GM12801 (cell line): ENCODE results near the gene EFCAB11.
A peak's percentile ranks its signal among the peaks of the same experiment; 100 is the strongest.

Experiments
- CTCF ChIP-seq: IDR thresholded peaks from one replicate; pipeline ENCODE4 v1.5.1; 2011; ENCODE audit warnings: control low read depth; ENCODE audit not compliant: insufficient read length; ENCODE audit errors: extremely low read depth

Gene EFCAB11

DNA sequence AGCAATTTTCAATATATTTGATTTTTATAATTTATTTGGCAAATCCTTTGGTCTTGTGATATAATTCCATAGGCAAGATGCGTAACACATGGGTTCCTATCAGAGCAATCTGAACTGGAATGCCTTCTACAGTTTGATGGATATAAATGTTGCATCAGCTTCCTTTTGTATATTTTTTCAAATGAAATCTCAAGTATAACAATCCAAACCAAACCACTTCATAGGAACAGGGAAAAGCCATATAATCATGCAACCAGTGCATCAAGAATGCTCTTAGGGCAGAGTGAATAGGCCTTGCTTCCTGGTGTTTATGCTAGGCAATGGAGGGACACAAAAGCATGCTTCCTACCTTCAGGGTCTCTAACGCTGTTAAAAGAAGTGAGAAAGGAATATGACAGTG lies 34.5 kb downstream of the EFCAB11 start:
- TF ChIP-seq CTCF = no peak

GRCh38 chr14:89918721-89919120 lies 35.8 kb downstream of the EFCAB11 start:
- TF ChIP-seq CTCF = no peak

- TF ChIP-seq CTCF = peak; percentile 74
These were observed 39.2 kb downstream of the EFCAB11 start for GRCh38 chr14:89915114-89915878.

DNA sequence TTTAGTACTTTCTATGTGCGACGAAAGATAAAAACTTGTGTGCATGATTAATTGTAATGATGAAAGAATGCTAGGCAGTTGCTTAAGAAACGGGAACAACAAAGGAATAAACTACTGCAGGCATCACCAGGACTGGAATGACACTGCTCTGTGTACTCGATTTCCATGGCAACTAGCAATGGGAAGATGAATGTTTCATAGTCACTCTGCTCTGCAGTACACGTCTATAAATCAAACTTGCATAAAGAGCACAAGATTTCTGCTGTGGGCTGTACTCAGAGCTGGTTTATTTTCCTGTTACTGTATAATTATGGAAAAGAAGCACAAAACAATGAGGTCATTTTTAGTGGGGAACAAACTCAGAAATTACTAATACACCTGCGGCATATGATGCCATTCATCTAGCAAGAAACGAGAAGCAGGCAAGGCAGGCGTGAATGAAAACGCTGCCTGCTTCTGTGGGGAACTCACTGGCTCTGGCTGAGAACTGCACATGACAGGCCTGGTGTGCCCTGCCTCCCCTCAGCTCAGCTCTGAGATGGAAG lies 41.8 kb downstream of the EFCAB11 start:
- no peak for TF ChIP-seq CTCF

GRCh38 chr14:89912221-89912620 lies 42.3 kb downstream of the EFCAB11 start:
- no peak for TF ChIP-seq CTCF

DNA sequence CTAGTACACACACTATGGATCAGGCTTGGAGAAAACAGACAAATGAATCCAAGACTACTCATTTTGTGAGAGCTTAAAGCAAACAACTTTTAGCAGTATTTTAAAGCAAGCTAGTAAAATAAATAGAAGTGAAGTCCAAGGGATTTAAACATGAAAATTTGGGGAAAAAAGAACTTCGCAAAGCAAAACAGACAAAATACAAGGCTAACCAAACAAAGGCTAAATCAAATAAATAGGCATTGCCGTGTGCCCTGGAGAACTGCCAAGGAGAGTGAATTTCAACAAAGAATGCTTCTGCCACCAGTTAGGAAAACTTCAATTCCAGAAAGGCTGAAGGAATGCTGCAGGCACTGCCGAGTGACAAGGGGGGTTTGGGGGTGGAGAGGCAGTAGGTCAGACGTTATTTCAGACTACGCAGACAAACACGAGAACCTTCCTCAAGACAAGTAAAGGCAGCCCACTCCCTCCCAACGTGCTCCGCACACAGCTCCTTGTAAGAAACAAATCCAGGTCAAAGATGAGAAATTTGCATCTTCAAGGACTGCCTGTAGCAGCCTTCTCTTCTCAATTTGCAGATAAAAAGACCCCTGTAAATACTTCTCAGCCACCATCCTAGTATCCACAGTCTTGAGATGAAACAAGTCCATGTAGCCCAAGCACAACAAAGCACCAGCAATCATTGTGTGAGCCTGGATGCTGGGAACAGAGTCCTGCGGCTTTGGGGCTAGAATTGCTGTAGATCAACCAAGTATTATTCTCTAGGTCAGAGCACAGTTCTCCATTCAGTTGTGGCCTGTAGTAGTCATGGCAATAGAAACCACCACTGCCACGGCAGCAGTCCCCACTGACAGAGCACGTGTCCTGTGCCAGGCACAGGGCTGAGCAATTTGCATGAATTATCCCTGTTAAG lies 43.3 kb downstream of the EFCAB11 start:
- no peak for TF ChIP-seq CTCF

DNA sequence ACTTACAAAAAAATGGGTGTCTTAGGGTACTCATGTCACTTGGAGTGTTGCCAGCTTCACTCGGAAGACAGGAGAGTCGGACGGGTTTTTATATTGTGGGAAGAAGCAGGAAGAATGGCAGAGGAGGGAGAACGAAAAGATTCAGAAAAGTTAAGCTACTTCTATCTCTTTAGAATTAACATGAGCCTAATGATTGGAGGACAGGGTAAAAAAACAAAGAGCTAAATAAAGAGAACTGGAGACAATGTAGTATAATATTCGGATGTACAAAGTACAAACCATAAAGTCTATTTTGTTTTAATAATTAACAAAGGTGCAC lies 43.9 kb downstream of the EFCAB11 start:
- TF ChIP-seq CTCF = no peak
